Right ventricle myocardium inferior (tissue), 1 donor: ENCODE data around the gene LRP8. TPM values are rescaled to one million over a fixed set of nuclear protein-coding genes. Genes with fewer than 3 reads are reported as not detected.

Experiments
- ATAC-seq: fragments of 200-7000 bp; cut with Tn5 transposase; one replicate; pipeline ENCODE4 v1.9.1; 2020; ENCODE audit warnings: mild to moderate bottlenecking, moderate library complexity
- DNase-seq: peaks from one replicate; pipeline ENCODE4 v3.0.0; 2021; ENCODE audit errors: missing footprints
- intact Hi-C: fragments of 100-400 bp; cut with DNase I; formaldehyde crosslinking; loops from one replicate; pipeline ENCODE4 v1.11.0; 2022
- total RNA-seq: library from RNA; stranded (reverse); fragmentation: NEBNext Ultra II Directional; extraction: Animal tissue kit (Norgen Biotek cat#: 25700); gene quantifications from one replicate; pipeline ENCODE4 v1.2.1, GENCODE V29; 2021
- donor health status: DM: no; HTN: yes; CAD: no; lungs with severe emphysema.

Gene LRP8
- total RNA-seq, 1 donor from 2014 or later: 1.2 TPM

GRCh38 chr1:53259932-53260331 is 67.9 kb downstream of the LRP8 start:
- ATAC-seq: no peak
- intact Hi-C loops: no loop called here
- DNase-seq: no peak

GRCh38 chr1:53258216-53258615 is 69.7 kb downstream of the LRP8 start:
- intact Hi-C loops: no loop called here
- ATAC-seq (no peak), DNase-seq (no peak)

GRCh38 chr1:53257454-53258081 is 70.3 kb downstream of the LRP8 start:
- DNase-seq (no peak), ATAC-seq (no peak)
- intact Hi-C loops: no loop called here

GRCh38 chr1:53256511-53257453 is 71.1 kb downstream of the LRP8 start:
- no peak for DNase-seq
- no peak for ATAC-seq
- intact Hi-C loops: no loop called here

- no peak for ATAC-seq
- intact Hi-C loops: no loop called here
- DNase-seq: no peak
Observed at GRCh38 chr1:53255031-53255430, 72.8 kb downstream of the LRP8 start.

GRCh38 chr1:53254011-53254640 is 73.7 kb downstream of the LRP8 start:
- ATAC-seq: no peak
- DNase-seq: no peak
- intact Hi-C loops: no loop called here

GRCh38 chr1:53250325-53250724 is 77.5 kb downstream of the LRP8 start:
- DNase-seq (no peak), ATAC-seq (no peak)
- intact Hi-C loops: no loop called here

GRCh38 chr1:53249706-53250105 is 78.2 kb downstream of the LRP8 start:
- ATAC-seq: no peak
- DNase-seq: no peak
- intact Hi-C loops: no loop called here

- ATAC-seq: no peak
- DNase-seq: no peak
- intact Hi-C loops: no loop called here
Observed at GRCh38 chr1:53246261-53247134, 81.4 kb downstream of the LRP8 start.

- ATAC-seq (no peak), DNase-seq (no peak)
- intact Hi-C loops: no loop called here
Observed at GRCh38 chr1:53244141-53244540, 83.7 kb downstream of the LRP8 start.

- no peak for DNase-seq
- intact Hi-C loops: no loop called here
- ATAC-seq: no peak
Observed at GRCh38 chr1:53242381-53242780, 85.5 kb downstream of the LRP8 start.

- DNase-seq (no peak), ATAC-seq (no peak)
- intact Hi-C loops: no loop called here
Observed at GRCh38 chr1:53241828-53242227, 86.0 kb downstream of the LRP8 start.

GRCh38 chr1:53238197-53239155 is 89.4 kb downstream of the LRP8 start, which contains the start of gene MAGOH:
MAGOH (minus strand) TSS chr1:53238518; CDS start chr1:53238448, 70 bp downstream.
- ATAC-seq (peak; percentile 98), DNase-seq (peak; percentile 95)
- intact Hi-C loops: no loop called here

- no peak for DNase-seq
- no peak for ATAC-seq
- intact Hi-C loops: no loop called here
Observed at GRCh38 chr1:53237638-53238037, 90.2 kb downstream of the LRP8 start.

- ATAC-seq (no peak), DNase-seq (no peak)
- intact Hi-C loops: loop anchor here (10.0 kb wide), 1 partner anchor 1166 kb away; the partner anchor contains the start of genes BTF3L4 and TXNDC12
Observed at GRCh38 chr1:53220962-53221286, 106.9 kb downstream of the LRP8 start.

GRCh38 chr1:53220171-53220961 is 107.5 kb downstream of the LRP8 start, which contains the start of gene CZIB:
CZIB (minus strand) TSS chr1:53220634; CDS start chr1:53220575, 59 bp downstream.
- peak; percentile 98 for ATAC-seq
- peak; percentile 98 for DNase-seq
- intact Hi-C loops: loop anchor here (10.0 kb wide), 1 partner anchor 1166 kb away; the partner anchor contains the start of genes BTF3L4 and TXNDC12

- DNase-seq: no peak
- intact Hi-C loops: loop anchor here (10.0 kb wide), 1 partner anchor 1165 kb away; the partner anchor contains the start of genes BTF3L4 and TXNDC12
- no peak for ATAC-seq
Observed at GRCh38 chr1:53219711-53220110, 108.2 kb downstream of the LRP8 start.
